NCI-H2107 treated with DMSO at 0.1 percent for 48 hours (cell line): ENCODE measurements around the gene NANOS1.
"Not testable (repeated sequence)": the region's sequence is repeated elsewhere in the genome, so short reads cannot be mapped to it uniquely, and the experiment has no call there.

Experiments
- DNase-seq: peaks from one replicate; lab custom pipeline; 2025; ENCODE audit not compliant: unreplicated experiment; lab: John Stamatoyannopoulos, UW

Gene NANOS1

GRCh38 chr10:119006451-119007210 lies 22.9 kb upstream of the NANOS1 start:
- no peak for DNase-seq

- DNase-seq: no peak
These were observed 22.3 kb upstream of the NANOS1 start for GRCh38 chr10:119007211-119007574.

GRCh38 chr10:119020627-119020946 lies 8.9 kb upstream of the NANOS1 start:
- no peak for DNase-seq

DNA sequence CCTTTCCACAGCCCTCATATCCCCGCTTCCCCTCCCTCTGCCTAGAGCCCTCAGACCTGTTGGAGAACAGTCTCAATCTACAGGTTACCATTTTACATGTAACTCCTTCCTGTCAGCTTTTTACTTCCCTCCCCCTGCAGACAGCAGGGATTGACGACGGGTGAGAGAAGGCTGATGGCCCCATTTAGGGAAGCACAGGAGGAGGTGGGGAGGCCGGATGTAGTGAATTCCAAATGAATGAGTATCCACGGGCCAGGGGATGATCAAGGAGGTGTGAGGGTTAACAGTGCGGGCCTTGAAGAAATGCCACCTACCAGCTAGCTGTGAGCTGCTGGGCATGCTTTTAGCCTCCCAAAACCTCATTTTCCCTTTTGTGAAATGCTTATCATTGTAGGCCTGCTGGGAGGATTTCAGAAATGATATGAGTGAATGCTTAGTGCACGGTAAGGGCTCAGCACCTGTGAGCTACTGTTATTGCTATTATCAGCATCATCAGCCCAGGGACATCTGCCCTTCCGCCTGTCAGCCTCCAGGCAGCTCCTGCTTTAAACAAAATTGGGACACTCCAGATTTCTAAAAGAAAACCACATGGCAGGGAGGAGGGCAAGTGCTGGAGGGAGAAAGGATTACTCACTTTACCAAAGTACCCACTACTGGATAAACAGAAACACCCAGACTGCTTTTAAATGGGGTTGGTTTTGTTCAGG lies 6.5 kb upstream of the NANOS1 start:
- DNase-seq: peak; percentile 27

- DNase-seq: no peak
These were observed 6.0 kb upstream of the NANOS1 start for GRCh38 chr10:119023553-119023868.

- DNase-seq: no peak
These were observed 4.6 kb upstream of the NANOS1 start for GRCh38 chr10:119024882-119025281.

GRCh38 chr10:119025336-119025735 lies 4.2 kb upstream of the NANOS1 start:
- DNase-seq: no peak

GRCh38 chr10:119025776-119026175 lies 3.7 kb upstream of the NANOS1 start:
- no peak for DNase-seq

- DNase-seq: no peak
These were observed 3.0 kb upstream of the NANOS1 start for GRCh38 chr10:119026301-119027110.

GRCh38 chr10:119028445-119028899 lies 1.0 kb upstream of the NANOS1 start:
- DNase-seq: not testable (repeated sequence)

- no peak for DNase-seq
These were observed 458 bp upstream of the NANOS1 start for GRCh38 chr10:119028900-119029612.

DNA sequence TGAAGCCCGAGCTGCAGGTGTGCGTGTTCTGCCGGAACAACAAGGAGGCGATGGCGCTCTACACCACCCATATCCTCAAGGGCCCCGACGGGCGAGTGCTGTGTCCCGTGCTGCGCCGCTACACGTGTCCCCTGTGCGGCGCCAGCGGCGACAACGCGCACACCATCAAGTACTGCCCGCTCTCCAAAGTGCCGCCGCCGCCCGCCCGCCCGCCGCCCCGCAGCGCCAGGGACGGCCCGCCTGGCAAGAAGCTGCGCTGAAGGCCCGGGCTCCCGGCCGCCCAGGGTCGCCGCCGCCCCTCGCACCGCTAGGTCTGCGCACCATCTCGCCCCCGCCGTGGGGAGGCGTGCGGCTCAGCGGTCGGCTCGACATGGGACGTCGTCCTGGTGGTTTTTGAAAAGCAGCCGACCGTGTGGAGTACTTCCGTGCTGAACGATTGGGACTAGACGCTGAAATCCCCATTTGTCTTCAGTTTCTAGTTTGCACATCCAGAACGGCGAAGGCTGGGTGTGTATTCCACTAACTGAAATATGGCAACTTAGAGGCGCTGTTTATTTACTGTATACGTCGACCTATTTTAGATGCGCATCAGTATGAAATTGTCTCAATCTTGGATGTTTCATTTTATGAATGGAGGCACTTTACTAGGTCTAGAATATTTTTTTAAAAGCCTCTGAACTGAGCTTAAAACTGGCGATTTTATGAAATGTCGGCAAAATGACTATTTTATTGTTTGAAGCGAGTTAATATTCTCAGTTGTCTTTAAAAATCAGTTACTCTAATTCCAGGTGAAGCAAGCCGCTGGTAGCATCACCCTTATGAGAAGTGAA lies 1.1 kb downstream of the NANOS1 start:
- peak; percentile 19 for DNase-seq

DNA sequence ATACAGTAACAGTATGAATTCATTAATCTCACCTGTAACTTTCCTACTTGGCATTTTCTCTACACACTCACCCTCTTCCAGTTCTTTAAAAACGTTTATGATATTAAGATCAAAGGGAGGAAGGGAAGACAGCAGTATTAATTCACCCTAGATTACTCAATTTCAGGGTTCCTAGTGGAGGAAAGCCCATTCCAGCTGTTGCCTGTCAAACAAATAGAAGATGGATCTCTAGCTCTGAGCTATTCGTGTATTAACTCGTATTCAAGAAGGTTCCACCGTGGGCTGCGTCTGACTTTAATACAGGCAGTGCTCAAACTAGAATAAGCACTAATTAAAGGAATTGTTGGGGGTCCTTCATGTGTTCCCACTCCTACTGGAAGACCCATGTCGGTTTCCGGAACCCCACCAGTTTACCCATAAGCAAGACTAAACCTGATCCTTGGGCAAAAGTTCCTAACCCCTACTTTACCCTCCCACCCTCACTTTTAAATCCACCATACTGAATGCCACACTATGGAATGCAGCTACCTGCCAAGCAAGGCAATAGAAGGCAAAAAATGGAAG lies 2.1 kb downstream of the NANOS1 start:
- DNase-seq: no peak

GRCh38 chr10:119039161-119039560 lies 9.6 kb downstream of the NANOS1 start:
- DNase-seq: no peak

DNA sequence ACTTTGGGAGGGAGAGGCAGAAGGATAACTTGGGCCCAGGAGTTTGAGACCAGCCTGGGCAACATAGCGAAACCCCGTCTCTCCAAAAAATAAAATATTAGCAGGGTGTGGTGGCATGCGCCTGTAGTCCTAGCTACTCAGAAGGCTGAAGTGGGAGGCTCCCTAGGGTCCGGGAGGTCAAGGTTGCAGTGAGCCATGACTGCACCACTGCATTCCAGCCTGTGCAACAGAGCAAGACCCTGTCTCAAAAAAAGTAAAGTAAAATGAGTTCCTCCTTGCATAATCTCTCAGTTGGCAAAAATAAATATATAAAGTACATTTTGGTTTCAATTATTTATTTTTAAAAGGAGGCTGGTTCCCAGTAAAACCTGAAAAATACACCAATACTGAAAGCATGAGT lies 11.8 kb downstream of the NANOS1 start:
- no peak for DNase-seq

- DNase-seq: no peak
These were observed 12.7 kb downstream of the NANOS1 start for GRCh38 chr10:119042169-119042568.

GRCh38 chr10:119045561-119045960 lies 16.0 kb downstream of the NANOS1 start:
- no peak for DNase-seq

- no peak for DNase-seq
These were observed 19.8 kb downstream of the NANOS1 start for GRCh38 chr10:119049361-119049760.

DNA sequence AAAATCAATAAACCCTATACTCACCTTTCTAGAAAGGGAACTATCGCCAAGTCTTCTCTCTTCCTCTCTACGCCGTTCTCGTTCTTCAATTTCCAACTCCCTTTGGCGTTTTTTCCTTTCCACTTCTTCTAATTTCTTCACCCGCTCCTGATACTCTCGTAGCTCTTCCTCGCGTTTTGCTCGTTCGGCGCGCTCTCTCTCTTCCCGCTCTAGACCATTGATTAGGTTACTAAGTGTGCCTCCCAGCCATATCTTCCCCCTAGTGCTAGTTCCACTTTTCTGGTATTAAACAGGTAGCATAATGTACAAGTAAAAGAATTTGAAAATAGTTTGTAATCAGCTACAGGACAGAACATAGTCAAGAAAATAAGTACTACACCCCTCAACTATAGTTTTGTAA lies 20.3 kb downstream of the NANOS1 start:
- DNase-seq: no peak

- DNase-seq: no peak
These were observed 22.3 kb downstream of the NANOS1 start for GRCh38 chr10:119051775-119052174.
